GM10248 (cell line): ENCODE results near the gene DAB2IP.

Experiments used
- CTCF ChIA-PET: fragments of 300-600 bp; sonication (Branson Sonifier 250); formaldehyde crosslinking; extraction: SDS; loops from one replicate; lab custom pipeline; 2021; ENCODE audit warnings: antibody characterized with exemption; lab: Yijun Ruan, JAX
- POLR2A ChIA-PET: fragments of 350-650 bp; sonication (Branson Sonifier 250); formaldehyde crosslinking; extraction: SDS; loops from one replicate; lab custom pipeline; 2020; ENCODE audit warnings: antibody characterized with exemption; lab: Yijun Ruan, JAX
- DNase-seq: peaks from one replicate; pipeline ENCODE4 v3.0.0; 2012; ENCODE audit errors: extremely low spot score
- TF ChIP-seq, protein P1 (sequence below): IDR thresholded peaks from 2 replicates; pipeline ENCODE4 v1.5.1; 2012; ENCODE audit warnings: mild to moderate bottlenecking, low read depth; ENCODE audit errors: extremely low read depth, missing control alignments, control extremely low read depth

DAB2IP gene

DNA sequence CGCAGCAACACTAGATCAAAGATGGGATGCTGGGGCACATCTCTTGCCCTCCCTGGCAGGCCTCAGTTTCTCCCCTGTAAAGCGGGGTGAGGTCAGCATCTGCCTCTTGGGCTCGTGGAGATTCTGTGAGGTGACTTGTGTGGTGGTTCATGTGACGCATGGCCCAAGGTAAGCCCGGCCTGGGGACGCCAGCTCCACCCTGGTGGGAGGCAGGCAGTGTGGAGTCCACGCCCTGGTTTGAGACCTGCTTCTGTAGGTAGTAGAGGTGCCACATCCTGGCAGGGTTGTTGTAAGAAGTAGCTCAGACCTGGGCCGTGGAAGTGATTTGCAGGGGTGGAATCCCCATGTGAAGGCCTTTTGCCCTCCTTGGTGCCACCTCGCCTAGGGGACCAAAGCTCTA lies 101.5 kb downstream of the DAB2IP start:
- ChIA-PET CTCF (no interaction called here), POLR2A (no interaction called here)
- TF ChIP-seq, protein P1, sequence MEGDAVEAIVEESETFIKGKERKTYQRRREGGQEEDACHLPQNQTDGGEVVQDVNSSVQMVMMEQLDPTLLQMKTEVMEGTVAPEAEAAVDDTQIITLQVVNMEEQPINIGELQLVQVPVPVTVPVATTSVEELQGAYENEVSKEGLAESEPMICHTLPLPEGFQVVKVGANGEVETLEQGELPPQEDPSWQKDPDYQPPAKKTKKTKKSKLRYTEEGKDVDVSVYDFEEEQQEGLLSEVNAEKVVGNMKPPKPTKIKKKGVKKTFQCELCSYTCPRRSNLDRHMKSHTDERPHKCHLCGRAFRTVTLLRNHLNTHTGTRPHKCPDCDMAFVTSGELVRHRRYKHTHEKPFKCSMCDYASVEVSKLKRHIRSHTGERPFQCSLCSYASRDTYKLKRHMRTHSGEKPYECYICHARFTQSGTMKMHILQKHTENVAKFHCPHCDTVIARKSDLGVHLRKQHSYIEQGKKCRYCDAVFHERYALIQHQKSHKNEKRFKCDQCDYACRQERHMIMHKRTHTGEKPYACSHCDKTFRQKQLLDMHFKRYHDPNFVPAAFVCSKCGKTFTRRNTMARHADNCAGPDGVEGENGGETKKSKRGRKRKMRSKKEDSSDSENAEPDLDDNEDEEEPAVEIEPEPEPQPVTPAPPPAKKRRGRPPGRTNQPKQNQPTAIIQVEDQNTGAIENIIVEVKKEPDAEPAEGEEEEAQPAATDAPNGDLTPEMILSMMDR: no peak
- no peak for DNase-seq

DNA sequence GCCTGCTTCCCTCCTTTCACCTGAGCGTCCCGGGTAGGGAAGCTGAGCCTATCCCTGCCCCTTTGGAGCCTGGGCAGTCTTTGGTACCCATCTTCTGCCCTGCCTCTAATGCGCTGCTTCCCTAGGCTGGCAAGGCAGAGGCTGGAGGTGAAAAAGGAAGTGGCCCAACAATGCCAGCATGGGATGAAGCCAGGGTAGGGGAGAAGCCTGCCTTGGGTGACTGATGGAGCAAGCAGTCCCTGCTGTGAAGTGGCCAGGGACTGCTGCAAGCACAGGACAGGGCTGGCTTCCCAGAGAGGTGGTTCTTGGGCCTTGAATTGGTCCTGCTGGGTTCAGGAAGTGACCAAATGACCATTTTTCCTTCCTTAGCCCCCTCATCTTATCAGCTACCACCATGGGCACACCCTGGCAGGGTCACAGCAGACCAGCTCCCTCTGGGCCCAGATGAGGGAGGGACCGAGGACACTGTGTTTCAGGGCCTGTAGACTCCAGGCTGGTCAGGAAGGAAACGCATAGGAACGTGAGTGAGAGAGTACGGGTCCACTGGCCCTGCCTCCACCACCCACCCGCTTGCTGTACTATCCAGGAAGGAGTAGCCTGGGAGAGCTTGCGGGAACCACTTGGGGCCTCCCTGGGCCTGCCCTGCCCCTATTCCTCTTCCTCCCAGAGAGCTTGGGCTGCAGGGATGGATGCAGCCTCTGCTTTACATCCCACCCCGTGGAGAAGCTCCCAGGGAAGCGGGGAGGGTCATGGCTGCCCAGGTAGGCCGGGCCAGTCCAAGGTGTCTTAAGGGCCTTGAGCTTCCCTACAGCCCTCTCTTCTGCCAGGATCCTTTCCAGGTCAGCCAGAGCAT lies 102.6 kb downstream of the DAB2IP start:
- POLR2A ChIA-PET: interaction anchor here (0.6 kb wide), 1 partner anchor 344 kb away, joined by 4 read pairs; no protein-coding TSS in a partner anchor
- CTCF ChIA-PET: no interaction called here
- TF ChIP-seq, protein P1: no peak
- DNase-seq: no peak

DNA sequence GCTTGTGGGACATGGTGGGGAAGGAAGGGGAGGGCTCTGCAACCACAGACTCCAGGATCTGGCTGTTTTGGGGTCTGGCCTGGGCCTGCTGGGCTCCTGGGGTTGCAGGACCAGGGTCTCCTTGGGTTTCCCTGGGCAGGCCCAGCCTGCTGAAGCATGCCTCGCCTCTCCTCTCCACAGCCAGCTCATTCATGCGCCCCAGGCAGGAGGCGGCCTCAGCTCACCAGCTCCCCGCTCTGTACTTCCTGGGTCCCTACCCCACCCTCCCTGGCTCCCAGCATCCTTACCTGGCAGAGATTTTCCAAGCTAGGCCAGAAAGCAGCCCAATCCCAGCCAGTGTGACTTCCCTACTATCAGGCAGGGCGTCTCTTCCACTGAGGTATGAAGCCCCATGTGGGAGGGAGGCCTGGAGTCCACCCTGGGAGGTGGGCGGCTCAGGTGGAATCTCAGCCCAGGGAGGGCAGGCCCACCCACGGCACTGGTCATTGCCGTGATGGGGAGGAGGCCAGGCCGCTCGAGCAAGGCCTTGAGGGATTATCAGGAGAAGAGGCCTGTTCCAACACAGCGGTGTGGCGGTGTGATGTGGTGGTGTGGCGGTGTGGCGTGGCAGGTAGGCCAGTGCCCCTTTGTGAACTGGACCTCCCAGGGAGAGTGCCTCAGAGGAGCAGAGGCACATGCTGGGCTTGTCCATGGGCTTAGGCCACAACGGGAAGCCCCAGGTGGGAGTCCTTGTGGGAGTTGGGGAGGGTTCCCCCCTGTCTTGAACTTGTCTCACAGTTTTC lies 103.4 kb downstream of the DAB2IP start:
- TF ChIP-seq, protein P1: no peak
- CTCF ChIA-PET: no interaction called here
- POLR2A ChIA-PET: interaction anchor here (0.6 kb wide), 1 partner anchor 343 kb away, joined by 4 read pairs; no protein-coding TSS in a partner anchor
- DNase-seq: no peak

DNA sequence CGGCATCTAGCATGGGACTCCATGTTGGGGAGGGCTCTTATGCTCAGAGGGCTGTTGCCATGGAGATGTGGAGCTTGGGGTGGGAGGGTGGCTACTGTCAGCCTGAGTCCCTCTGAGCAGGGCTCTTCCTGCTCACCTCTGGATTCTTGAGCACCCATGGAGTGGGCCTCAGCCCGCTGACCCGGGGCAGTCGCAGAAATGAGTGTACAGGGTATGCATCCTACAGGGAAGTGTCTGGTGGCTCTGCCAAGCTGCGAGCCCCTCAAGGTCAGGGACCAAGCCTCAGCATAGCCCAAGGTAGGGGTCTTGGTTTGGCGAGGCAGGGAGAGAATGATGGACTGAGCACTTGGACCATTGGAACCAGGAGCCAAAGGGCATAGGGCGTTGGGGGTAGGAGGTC lies 104.1 kb downstream of the DAB2IP start:
- no peak for DNase-seq
- ChIA-PET CTCF (no interaction called here), POLR2A (no interaction called here)

DNA sequence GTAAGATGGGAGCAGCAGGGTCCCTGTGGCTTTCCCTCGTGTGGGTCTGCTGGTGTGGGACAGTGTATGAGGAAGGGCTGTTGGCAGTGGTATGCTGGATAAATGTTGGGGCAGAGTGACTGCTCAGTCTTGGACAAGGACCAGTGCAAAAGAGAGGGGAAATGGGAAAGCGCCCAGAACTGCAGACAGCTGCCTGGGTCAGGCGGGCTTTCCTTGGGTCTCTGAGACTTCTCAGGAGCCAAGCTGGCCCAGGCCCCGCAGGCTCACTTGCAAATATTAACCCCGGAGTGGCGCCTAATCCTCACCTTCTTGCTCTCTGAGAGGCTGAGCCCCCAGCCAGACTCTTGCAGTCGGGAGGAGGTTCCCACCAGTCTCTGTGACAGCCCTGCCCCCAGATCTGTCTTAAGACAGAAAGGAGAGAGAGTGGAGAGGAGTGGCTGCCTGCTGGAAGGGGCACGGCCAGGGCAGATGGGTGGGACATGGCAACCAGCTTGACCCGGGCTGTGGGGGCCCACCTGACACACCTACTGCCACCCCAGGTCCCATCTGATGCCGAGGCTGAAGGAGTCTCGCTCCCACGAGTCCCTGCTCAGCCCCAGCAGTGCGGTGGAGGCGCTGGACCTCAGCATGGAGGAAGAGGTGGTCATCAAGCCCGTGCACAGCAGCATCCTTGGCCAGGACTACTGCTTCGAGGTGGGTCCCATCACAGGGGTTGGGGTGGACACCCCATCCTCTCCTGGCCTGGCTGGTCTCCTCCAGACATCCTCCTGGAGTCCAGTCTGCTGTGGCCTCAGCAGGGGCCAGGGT lies 105.2 kb downstream of the DAB2IP start:
- ChIA-PET POLR2A (no interaction called here), CTCF (no interaction called here)
- DNase-seq: no peak
- TF ChIP-seq, protein P1: no peak

More for the DNA sequence above, 104.1 kb downstream of the DAB2IP start:
- TF ChIP-seq, protein P1: no peak

DNA sequence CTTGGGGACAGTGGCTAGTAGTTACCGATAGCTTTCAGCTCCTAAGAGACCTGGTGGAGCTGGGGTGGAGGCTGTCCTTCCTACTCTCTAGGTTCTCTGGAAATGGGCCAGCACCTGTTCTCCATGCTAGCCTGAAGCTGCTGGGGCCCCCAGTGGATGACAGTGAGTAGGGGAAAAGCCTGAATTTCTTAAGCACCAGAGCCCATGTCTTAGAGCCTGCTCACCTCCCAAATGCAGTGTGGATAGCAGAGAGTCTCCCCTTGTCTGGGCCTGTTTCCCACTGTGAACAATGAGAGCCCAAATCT lies 105.8 kb downstream of the DAB2IP start:
- CTCF ChIA-PET: no interaction called here
- TF ChIP-seq, protein P1: no peak
- DNase-seq: no peak
- POLR2A ChIA-PET: no interaction called here
